Activated naive CD4-positive, alpha-beta T cell treated with anti-CD3 and anti-CD28 coated beads, Interleukin-2, amount 50 U/mL, for 72 hours (primary cell): ENCODE measurements around the gene MESP1. TPM values are rescaled to one million over a fixed set of nuclear protein-coding genes. Genes with fewer than 3 reads are reported as not detected.

Experiments used
- ATAC-seq, 2 donors: fragments of 150-1000 bp; cut with Tn5 transposase; 2 replicates each; pipeline ENCODE4 v1.10.0; 2021; ENCODE audit warnings: mild to moderate bottlenecking in 2 of 2, moderate library complexity in 2 of 2
- DNase-seq, 2 donors: peaks; one replicate each; pipeline ENCODE4 v3.0.0; 2021 to 2022; ENCODE audit warnings: low spot score in 2 of 2
- H3K27ac Mint-ChIP-seq, 2 donors: one replicate each; pipeline ENCODE4 v1.8.0; 2022; ENCODE audit warnings: mild to moderate bottlenecking in 2 of 2, mixed read lengths in 2 of 2
- H3K36me3 Mint-ChIP-seq, 2 donors: one replicate each; pipeline ENCODE4 v1.8.0; 2022; ENCODE audit warnings: mixed read lengths in 2 of 2
- H3K9me3 Mint-ChIP-seq, 2 donors: one replicate each; pipeline ENCODE4 v1.8.0; 2022; ENCODE audit warnings: mixed read lengths in 2 of 2
- total RNA-seq, 2 donors: library from RNA; stranded (reverse); gene quantifications; one replicate each; pipeline ENCODE4 v1.2.3, GENCODE V29; 2022

MESP1 gene
- total RNA-seq, 2 donors from 2014 or later = 3.0 to 6.2 TPM

DNA sequence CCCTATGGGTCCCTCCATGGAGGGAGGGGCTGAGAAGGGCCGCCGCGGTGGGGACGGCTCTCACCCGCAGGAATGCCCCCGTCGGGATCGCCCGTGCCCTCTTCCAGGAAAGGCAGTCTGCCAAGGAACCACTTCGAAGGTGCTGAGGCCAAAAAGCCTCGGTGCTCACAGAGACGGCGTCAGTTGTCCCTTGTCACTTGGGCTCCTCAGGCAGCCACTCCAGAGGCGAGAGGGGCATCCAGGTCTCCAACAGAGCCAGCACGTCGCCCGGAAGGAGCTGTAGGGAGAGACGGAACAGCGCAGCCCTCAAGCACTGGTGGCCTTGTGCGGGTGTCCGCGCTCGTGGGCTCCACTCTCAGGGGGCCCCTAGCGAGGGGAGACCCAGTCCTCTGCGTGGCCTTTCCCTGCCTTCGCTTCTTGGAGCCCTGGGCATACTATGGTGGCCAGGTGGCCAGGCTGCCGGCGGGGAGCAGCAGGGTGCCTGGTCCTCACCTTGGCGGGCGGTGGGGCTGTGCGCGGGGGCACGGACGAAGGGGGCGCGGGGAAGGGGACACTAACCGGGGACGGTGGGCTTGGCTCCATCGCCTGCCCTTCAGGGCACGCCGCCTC lies 994 bp downstream of the MESP1 start:
- H3K27ac Mint-ChIP-seq = peak overlapping the region; percentile 29 to 74

DNA sequence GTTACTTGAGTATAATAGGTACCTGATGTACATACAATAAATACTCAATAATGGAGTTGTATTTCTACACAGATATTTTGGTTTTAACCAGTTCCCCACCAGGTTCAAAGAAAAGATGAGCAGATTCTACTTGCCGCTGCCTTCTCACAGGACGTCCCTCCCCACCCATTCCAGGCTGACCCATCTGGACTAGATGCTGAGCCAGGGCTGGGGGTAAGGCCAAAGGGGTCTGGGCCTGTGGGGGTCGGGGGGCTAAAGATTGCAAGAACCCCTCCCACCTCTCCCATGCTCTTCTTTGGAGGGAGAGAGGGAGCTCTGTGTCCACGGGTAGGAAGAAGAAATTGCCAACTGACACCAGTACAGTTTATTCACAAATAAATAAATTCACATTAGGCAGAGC lies 1.5 kb downstream of the MESP1 start:
- no peak for DNase-seq
- Mint-ChIP-seq H3K27ac (peak overlapping the region; percentile 74 to 93), H3K9me3 (no peaks in the 10 kb centered on the region), H3K36me3 (peaks cover 0 to 4% of the 10 kb centered on the region in 2 donors)
- no peak for ATAC-seq

More for the DNA sequence above, 994 bp downstream of the MESP1 start:
- peak; percentile 5 to 9 for ATAC-seq
- peak in 1 of 2 donors; percentile 15 for DNase-seq
- Mint-ChIP-seq H3K36me3 (peaks cover 0 to 4% of the 10 kb centered on the region in 2 donors), H3K9me3 (no peaks in the 10 kb centered on the region)

DNA sequence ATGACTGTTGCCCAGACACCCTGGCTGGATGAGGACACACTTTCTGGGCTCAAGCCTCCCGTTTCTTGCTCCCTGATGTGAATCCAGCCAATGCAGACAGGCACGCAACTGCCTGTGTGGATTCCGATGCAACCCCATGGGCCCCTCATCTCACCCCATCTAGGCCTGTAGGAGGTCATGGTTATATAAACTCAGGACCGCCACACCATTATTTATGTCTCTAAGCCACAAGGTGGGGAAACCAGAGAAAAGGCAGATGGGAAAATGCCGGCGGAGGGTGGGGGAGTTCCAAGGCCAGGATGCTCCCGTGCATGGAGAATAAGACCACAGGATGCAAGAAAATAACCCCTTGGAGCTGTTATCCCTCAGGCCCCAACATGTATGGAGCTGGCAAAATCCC lies 2.0 kb downstream of the MESP1 start:
- Mint-ChIP-seq H3K27ac (peak overlapping the region in 1 of 2 donors; percentile 74), H3K9me3 (no peaks in the 10 kb centered on the region), H3K36me3 (peaks cover 0 to 4% of the 10 kb centered on the region in 2 donors)
- DNase-seq (no peak), ATAC-seq (no peak)

DNA sequence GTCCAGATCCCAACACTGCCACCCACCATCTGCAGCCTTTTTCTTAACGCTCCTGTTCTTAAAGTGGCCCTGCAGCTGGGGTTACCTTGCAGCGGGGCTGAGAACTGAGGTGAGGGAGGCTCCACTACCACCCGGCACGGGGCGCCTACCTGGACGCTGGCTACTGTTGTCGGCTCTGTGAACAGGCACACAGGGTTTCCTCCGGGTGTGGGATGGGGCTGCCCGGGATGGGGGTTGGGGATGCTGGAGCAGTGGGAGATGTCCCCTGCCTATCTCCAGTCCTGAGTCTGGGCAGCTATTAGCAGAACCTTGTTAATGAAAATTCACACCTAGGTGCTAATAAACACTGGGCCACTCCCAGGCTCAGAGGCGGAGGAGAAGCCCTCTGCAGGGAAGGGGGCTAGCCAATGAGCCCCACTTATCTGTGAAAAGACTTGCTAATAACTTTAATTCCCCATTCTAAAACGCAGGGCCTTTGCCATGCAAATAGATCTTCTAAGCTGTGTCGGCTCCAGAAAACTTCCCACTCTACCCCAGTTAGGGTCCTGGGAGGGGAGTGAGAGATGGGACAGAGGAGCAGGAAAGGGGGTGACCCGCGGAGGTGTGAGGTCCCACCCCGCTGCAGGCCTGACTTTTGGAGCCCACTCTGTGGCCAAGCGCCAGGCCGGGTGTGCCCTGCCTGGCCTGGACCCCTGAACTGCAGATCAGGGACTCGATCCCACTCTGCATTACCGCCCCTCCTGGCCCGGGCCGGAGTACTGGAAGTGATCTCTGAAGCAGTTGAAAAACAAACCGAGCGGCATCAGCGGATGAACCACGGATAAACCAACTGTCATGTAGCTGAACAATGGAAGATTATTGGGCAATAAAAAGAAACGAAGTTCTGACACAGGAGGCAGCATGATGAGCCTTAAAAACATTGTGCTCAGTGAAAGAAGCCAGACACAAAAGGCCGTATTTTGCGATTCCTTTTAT lies 3.1 kb downstream of the MESP1 start:
- Mint-ChIP-seq H3K36me3 (peaks cover 0 to 4% of the 10 kb centered on the region in 2 donors), H3K9me3 (no peaks in the 10 kb centered on the region), H3K27ac (no peak overlapping the region)
- DNase-seq (no peak), ATAC-seq (no peak)

DNA sequence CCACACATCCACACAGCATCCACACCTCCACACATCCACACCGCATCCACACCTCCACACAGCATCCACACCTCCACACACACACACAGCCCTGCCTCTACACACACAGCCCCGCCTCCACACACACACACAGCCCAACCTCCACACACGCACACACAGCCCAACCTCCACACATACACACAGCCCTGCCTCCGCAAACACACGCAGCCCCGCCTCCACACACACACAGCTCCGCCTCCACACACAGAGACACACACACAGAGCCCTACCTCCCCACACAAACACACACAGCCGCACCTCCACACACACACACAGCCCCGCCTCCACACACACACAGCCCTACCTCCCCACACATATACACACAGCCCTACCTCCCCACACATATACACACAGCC lies 4.7 kb downstream of the MESP1 start:
- DNase-seq (no peak), ATAC-seq (no peak)
- no peak overlapping the region for H3K27ac Mint-ChIP-seq
- peaks cover 0 to 4% of the 10 kb centered on the region in 2 donors for H3K36me3 Mint-ChIP-seq
- no peaks in the 10 kb centered on the region for H3K9me3 Mint-ChIP-seq

DNA sequence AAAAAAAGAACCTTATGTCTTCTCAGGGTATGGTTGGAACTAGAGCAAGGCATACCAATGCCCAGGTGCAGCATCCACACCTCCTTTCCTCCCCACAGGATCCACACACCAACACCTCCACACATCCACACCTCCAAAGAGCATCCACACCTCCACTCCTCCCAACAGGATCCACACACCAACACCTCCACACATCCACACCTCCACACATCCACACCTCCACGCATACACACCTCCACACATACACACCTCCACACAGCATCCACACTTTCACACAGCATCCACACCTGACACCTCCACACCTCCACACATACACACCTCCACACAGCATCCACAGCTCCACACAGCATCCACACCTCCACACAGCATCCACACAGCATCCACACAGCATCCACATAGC lies 5.3 kb downstream of the MESP1 start:
- ATAC-seq = no peak
- DNase-seq = no peak
- no peak overlapping the region for H3K27ac Mint-ChIP-seq
- H3K9me3 Mint-ChIP-seq = no peaks in the 10 kb centered on the region
- H3K36me3 Mint-ChIP-seq = peaks cover 0 to 4% of the 10 kb centered on the region in 2 donors

DNA sequence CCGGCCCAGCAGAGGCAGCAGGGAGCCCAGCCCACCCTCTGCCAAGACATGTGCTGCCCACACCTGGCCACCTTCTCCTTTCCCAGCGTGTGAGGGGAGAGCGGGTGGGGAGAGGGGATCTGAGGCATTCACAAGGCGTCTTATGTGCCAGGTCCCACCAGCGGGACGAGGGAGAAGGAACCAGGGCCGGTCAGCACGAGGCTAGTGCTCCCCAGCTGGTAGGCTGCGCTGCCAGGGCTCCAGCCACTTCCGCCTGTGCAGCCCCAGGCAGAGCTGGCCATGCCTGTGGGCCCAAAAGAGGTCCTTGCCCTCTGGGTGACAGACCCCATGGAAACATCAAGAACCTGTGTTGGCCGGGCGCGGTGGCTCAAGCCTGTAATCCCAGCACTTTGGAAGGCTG lies 5.9 kb downstream of the MESP1 start:
- H3K27ac Mint-ChIP-seq = peak overlapping the region; percentile 23 to 44
- DNase-seq (no peak), ATAC-seq (no peak)
- peaks cover 0 to 4% of the 10 kb centered on the region in 2 donors for H3K36me3 Mint-ChIP-seq
- no peaks in the 10 kb centered on the region for H3K9me3 Mint-ChIP-seq

DNA sequence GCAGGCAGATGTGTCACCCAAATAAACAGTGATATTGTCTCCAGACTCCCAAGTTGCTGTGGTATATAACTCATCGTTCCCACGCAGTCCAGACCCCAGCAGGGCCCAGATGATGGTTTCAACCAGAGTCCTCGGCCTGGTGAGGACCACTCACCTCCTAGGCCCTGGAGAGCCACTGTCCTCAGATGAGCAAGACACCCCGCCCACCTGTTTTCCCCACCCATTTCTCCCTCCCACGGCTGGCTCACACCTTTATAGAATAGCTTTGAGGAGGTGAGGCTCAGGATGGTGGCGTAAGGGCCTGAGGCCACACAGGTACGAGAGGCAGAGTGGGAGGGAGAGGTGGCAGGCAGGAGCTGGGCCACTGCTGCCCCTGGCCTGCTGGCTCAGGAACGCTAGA lies 7.5 kb downstream of the MESP1 start:
- ATAC-seq (no peak), DNase-seq (no peak)
- no peaks in the 10 kb centered on the region for H3K36me3 Mint-ChIP-seq
- H3K9me3 Mint-ChIP-seq = no peaks in the 10 kb centered on the region
- H3K27ac Mint-ChIP-seq = no peak overlapping the region

DNA sequence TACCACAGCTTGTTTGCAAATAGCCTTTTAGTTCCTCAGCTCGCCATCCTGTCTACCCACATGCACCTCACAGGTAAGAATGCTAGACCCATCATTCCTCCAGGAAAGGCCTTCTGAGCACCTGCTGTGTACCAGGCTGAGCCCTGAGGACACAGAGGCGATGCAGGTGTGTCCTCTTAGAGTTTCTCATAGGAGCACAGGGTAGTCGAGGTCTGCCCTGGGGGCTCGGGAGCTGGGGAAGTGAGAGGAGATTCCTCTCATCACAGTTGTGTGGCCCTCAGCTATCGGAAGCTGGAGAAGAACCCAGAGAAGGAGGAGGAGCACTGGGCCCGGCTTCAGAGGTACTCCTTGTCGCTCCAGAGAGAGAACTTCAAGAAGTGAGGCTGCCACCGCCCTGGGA lies 8.0 kb downstream of the MESP1 start:
- H3K36me3 Mint-ChIP-seq = no peaks in the 10 kb centered on the region
- no peaks in the 10 kb centered on the region for H3K9me3 Mint-ChIP-seq
- H3K27ac Mint-ChIP-seq = no peak overlapping the region
- ATAC-seq (no peak), DNase-seq (no peak)

DNA sequence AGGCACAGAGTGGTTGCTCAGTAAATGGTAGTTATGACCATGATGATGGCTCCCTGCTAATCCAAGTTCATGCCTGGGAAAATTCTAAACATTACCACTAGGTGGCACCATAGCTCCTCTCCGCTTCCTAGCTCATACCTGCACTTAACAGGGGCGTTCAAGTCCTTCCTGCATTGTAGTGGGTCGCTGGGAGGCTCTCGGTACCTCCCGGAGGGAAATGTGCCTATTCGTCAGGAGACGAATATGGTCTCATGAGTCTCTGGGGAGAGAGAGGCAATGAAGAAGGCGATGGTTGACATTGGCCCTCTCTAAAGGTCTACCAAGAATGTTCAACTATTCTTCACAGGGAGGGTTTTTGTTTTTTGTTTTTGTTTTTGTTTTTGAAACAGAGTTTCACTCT lies 10.9 kb downstream of the MESP1 start:
- Mint-ChIP-seq H3K27ac (no peak overlapping the region), H3K9me3 (no peaks in the 10 kb centered on the region), H3K36me3 (no peaks in the 10 kb centered on the region)
- peak in 1 of 2 donors; percentile 66 for DNase-seq
- peak; percentile 84 to 92 for ATAC-seq

DNA sequence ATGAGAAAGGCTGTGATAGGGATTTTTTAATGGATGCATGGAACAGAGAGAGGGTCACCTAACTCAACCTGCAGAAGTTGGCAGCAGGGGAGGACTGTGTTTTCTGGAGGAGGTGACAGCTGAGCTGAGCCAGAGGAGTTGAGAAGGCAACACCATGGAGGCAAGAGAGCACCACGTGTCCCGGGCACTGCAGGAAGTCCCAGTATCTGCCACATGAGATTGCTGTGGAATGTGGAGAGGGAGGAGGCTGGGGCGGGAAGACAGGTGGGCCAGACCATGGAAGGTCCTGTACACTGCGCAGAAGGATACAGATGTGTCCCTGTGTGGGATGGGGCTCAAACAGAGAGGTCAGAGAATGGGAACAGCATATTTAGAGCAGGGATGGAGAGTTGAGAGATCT lies 15.3 kb downstream of the MESP1 start:
- DNase-seq (no peak), ATAC-seq (no peak)
- H3K36me3 Mint-ChIP-seq = no peaks in the 10 kb centered on the region
- H3K9me3 Mint-ChIP-seq = no peaks in the 10 kb centered on the region
- H3K27ac Mint-ChIP-seq = no peak overlapping the region

DNA sequence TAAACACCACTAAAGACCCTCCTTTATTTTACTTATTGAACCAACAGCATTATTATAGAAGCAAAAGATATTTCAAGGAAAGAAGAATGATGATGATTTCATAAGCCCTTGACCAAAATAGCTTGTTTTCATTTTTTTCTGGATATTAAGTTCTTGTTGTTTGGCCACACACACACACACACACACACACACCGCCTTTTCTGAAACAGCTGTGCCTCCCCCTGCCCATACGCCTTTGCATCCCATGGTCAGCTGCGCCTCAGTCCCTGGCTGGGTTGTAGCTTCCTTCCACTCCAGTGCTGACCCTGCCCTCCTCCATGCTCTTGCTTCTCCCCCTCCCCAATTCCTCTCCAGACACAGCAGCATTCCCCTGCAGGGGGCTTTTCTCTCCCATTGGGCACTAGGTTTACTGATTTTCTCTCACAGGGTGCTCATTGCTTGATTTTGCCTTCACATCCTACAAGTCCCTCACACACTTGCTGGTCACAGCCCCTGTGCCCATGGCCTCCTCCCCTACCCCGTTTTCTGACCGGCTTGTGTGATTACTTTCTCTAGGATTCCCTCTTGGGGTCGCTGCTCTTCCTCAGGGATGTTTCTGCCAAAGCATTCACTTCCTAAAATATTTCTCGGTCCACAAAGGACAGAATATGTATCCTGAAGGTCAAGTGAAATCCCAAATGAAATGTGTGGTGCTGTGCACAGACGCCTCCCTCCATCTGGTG lies 18.4 kb downstream of the MESP1 start:
- H3K9me3 Mint-ChIP-seq = no peaks in the 10 kb centered on the region
- DNase-seq (no peak), ATAC-seq (no peak)
- no peaks in the 10 kb centered on the region for H3K36me3 Mint-ChIP-seq
- no peak overlapping the region for H3K27ac Mint-ChIP-seq

DNA sequence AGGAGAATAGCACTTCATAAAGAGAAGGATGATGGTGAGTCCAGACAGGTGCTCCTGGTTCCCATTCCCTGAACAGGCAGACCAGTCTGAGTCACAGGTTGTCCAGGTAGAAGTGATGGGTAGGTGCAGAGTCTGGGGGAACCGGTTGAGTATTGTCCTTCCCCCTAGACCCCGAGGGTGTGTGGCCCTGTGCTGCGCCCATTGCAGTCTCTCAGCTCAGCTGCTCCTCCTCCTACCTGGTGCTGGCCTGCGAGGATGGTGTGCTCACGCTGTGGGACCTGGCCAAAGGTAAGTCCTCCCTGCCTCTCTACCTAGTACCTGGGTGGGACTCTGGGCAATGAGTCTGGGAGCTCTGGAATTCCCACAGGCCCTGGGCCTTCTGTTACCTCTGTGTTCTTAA lies 19.8 kb downstream of the MESP1 start:
- Mint-ChIP-seq H3K9me3 (no peaks in the 10 kb centered on the region), H3K27ac (no peak overlapping the region), H3K36me3 (no peaks in the 10 kb centered on the region)
- ATAC-seq (no peak), DNase-seq (no peak)

DNA sequence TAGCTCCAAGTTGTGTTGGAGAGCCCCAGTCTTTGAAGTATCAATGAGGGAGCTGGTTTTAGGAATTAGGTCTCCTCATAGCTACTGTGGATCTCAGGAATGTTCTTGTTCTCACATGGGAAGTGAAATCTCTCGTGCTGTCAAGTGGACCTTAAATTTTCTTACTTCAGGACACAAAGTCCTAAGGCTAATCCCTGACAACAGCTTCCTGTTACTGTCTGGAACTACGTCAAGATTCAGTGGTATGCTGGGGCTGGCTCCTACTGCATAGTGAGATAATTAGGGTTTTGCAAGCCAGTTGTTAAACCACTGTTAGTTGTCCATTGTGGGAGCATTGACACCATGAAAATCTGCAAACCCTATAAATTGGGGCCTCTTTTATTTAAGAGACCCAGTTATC lies 22.8 kb downstream of the MESP1 start:
- no peak for DNase-seq
- H3K27ac Mint-ChIP-seq = no peak overlapping the region
- no peak for ATAC-seq
- H3K36me3 Mint-ChIP-seq = no peaks in the 10 kb centered on the region
- H3K9me3 Mint-ChIP-seq = no peaks in the 10 kb centered on the region

DNA sequence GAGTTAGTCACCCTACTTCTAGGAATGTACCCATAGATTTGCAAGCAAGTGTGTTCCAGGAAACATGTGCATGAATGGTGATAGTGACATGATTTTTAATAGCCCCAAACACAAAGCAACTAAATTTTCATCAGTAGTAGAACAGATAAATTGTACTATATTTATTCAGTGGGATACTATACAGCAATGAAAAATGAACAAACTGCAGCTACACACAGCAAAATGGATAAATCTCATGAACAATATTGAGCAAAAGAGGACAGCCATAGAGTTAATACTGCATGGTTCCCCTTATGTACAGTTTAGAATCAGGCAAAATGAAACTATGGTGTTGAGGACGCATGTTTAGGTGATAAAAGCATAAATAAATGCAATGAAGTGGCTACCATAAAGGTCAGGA lies 26.0 kb downstream of the MESP1 start:
- ATAC-seq (no peak), DNase-seq (no peak)
- Mint-ChIP-seq H3K9me3 (no peaks in the 10 kb centered on the region), H3K36me3 (no peaks in the 10 kb centered on the region), H3K27ac (no peak overlapping the region)

DNA sequence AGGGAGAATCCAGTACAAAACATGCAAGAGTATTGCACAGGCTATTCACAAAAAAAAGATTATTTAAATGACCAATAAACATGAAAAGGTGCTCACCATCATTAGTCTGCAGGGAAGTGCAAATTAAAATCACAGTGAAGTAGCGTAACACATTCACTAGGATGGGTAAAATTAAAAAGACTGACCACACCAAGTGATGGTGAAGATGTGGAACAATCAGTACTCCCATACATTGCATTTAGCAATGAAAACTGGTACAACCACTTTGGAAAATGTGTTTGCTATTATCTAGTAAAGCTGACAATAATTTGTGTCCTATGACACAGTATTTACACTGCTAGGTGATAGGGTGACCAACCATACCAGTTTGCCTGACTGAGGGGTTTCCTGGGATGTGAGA lies 26.4 kb downstream of the MESP1 start:
- DNase-seq (no peak), ATAC-seq (no peak)
- Mint-ChIP-seq H3K36me3 (no peaks in the 10 kb centered on the region), H3K27ac (no peak overlapping the region), H3K9me3 (no peaks in the 10 kb centered on the region)

DNA sequence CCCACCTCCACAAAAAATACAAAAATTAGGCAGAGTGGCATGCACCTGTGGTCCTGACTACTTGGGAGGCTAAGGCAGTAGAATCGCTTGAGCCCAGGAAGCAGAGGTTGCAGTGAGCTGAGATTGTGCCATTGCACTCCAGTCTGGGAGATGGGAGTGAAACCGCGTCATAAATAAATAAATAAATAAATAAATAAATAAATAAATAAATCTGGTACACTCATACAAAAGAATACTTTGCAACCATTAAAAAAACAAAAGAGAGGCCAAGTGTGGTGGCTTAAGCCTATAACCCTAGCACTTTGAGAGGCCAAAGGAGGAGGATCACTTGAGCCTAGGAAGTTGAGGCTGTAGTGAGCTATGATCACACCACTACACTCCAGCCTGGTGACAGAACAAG lies 28.0 kb downstream of the MESP1 start:
- no peak overlapping the region for H3K27ac Mint-ChIP-seq
- ATAC-seq = no peak
- H3K36me3 Mint-ChIP-seq = no peaks in the 10 kb centered on the region
- H3K9me3 Mint-ChIP-seq = no peaks in the 10 kb centered on the region
- DNase-seq = no peak
